Kidney epithelial cell (primary cell): ENCODE results near the gene HS3ST5. TPM values are rescaled to one million over a fixed set of nuclear protein-coding genes. Genes with fewer than 3 reads are reported as not detected.

Experiments
- DNase-seq: peaks from one replicate; pipeline ENCODE4 v3.0.0-alpha.2; 2010; ENCODE audit warnings: low read depth
- H3K27me3 ChIP-seq: 2 replicates; pipeline ENCODE4 v1.6.0; 2011; ENCODE audit warnings: low read length; ENCODE audit not compliant: control insufficient read depth, insufficient read depth
- H3K36me3 ChIP-seq: 2 replicates; pipeline ENCODE4 v1.5.1; 2011; ENCODE audit warnings: low read length; ENCODE audit not compliant: control insufficient read depth, insufficient read depth
- H3K4me3 ChIP-seq: 2 replicates; pipeline ENCODE4 v1.5.1; 2011; ENCODE audit warnings: low read depth, mild to moderate bottlenecking, control low read depth, low read length
- CTCF ChIP-seq: IDR thresholded peaks from 2 replicates; pipeline ENCODE4 v1.5.1; 2011; ENCODE audit warnings: mild to moderate bottlenecking, moderate library complexity, low read length, control low read depth, inconsistent platforms; ENCODE audit not compliant: insufficient read depth, poor library complexity, severe bottlenecking
- total RNA-seq: library from RNA; depleted of rRNA; stranded (reverse); fragments of >200 nt; gene quantifications from 2 replicates; pipeline ENCODE4 v1.2.3, GENCODE V29; 2015

The HS3ST5 gene
- total RNA-seq, 1 donor from 2014 or later = 0.25 TPM

DNA sequence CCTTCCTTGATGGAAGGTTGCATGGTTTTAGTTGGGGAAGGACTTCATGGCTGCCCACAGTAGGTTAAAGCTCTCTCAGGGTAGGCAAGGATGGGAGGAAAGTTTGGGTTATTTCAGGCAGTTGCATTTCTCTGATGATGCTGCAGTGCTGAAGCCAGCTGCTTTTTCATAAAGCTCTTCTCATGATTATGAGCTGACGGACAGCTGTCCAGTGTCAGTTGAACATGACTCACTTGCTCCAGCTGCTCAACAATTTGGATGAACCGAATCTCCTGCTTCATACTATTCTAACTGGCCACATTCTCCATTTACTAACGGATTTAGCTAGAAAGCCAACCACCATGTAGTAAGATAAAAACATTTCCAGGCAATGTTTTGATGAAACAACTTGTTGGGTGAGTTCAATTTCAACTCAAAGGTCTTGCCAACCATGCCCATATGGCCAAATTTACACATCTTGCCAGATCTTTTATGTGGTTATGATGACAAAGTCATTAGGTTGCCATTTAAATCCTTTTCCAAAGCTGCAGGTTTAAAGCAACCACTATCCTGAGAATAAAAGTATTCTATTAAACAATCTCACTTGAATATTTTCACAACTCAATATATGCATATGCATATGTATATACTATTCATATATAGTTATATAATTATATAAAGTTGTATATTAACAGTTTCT, 125.9 kb downstream of the HS3ST5 start:
- Histone ChIP-seq H3K4me3 (no peak overlapping the region), H3K36me3 (no peaks in the 10 kb centered on the region), H3K27me3 (no peaks in the 10 kb centered on the region)
- no peak for DNase-seq
- no peak for TF ChIP-seq CTCF

GRCh38 chr6:114210467-114210866, 132.4 kb downstream of the HS3ST5 start:
- no peak overlapping the region for H3K4me3 ChIP-seq
- DNase-seq = no peak
- no peaks in the 10 kb centered on the region for H3K27me3 ChIP-seq
- no peak for TF ChIP-seq CTCF
- no peaks in the 10 kb centered on the region for H3K36me3 ChIP-seq

- Histone ChIP-seq H3K27me3 (no peaks in the 10 kb centered on the region), H3K4me3 (no peak overlapping the region), H3K36me3 (no peaks in the 10 kb centered on the region)
- no peak for DNase-seq
- TF ChIP-seq CTCF = no peak
Observed at GRCh38 chr6:114203460-114203859, 139.4 kb downstream of the HS3ST5 start.

GRCh38 chr6:114202389-114202788, 140.4 kb downstream of the HS3ST5 start:
- TF ChIP-seq CTCF = no peak
- no peaks in the 10 kb centered on the region for H3K36me3 ChIP-seq
- DNase-seq = no peak
- H3K27me3 ChIP-seq = no peaks in the 10 kb centered on the region
- no peak overlapping the region for H3K4me3 ChIP-seq

- no peaks in the 10 kb centered on the region for H3K27me3 ChIP-seq
- no peak for TF ChIP-seq CTCF
- no peaks in the 10 kb centered on the region for H3K36me3 ChIP-seq
- H3K4me3 ChIP-seq = no peak overlapping the region
- DNase-seq = no peak
Observed at GRCh38 chr6:114200891-114201290, 141.9 kb downstream of the HS3ST5 start.
